Measurements from ENCODE around the gene TEX38. TPM values are rescaled to one million over a fixed set of nuclear protein-coding genes. Genes with fewer than 3 reads are reported as not detected.
"Not testable (repeated sequence)": the region's sequence is repeated elsewhere in the genome, so short reads cannot be mapped to it uniquely, and the experiment has no call there.

The TEX38 gene
- total RNA-seq, 1 donor from 2014 or later, result not detected

DNA sequence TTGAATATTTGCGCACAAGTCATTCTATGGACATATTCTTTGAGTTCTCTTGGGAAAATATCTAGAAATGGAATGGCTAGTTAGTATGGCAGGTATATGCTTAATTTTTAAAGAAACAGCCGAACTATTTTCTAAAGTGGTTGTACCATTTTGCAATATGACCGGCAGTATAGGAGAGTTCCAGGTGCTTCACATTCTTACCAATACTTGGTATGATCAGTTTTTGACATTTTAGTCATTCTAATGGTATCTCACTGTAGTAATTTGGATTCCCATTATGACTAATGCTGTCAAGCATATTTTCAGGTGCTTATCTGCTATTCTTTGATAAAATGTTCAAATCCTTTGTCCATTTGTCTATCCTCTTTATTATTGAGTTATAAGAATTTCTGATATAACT, 24.0 kb upstream of the TEX38 start:
- Mint-ChIP-seq H3K27ac (peak overlapping the region; percentile 3), H3K4me3 (no peak overlapping the region), H3K9me3 (peaks cover 9% of the 10 kb centered on the region), H3K27me3 (no peaks in the 10 kb centered on the region), H3K4me1 (peaks cover 4% of the 10 kb centered on the region), H3K36me3 (ENCODE audit: low read depth) (peaks cover 59% of the 10 kb centered on the region)
- intact Hi-C loops (cut with micrococcal nuclease), result loop anchor here (2.0 kb wide), 1 partner anchor 21 kb away; the partner anchor contains the start of gene ATPAF1
- no peak for DNase-seq

DNA sequence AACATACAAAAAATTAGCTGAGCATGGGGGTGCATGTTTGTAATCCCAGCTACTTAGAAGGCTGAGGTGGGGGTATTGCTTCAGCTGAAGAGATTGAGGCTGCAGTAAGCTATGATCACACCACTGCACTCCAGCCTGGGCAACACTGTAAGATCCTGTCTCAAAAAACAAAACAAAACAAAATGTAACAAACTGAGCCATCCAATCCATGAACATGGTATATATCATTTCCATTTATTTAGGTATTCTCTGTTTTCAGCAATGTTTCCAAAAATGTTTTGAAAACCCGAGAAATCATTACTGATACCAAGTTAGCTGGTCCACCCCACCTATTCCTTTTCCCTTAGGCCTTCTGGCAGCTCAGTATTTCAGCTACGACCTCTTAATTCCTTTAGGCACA, 21.9 kb upstream of the TEX38 start:
- peaks cover 11% of the 10 kb centered on the region for H3K9me3 Mint-ChIP-seq
- H3K4me1 Mint-ChIP-seq, result peaks cover 16% of the 10 kb centered on the region
- H3K4me3 Mint-ChIP-seq, result no peak overlapping the region
- no peak for DNase-seq
- H3K36me3 Mint-ChIP-seq (ENCODE audit: low read depth), result peaks cover 69% of the 10 kb centered on the region
- intact Hi-C loops (cut with micrococcal nuclease), result no loop called here
- H3K27me3 Mint-ChIP-seq, result no peaks in the 10 kb centered on the region
- H3K27ac Mint-ChIP-seq, result no peak overlapping the region

DNA sequence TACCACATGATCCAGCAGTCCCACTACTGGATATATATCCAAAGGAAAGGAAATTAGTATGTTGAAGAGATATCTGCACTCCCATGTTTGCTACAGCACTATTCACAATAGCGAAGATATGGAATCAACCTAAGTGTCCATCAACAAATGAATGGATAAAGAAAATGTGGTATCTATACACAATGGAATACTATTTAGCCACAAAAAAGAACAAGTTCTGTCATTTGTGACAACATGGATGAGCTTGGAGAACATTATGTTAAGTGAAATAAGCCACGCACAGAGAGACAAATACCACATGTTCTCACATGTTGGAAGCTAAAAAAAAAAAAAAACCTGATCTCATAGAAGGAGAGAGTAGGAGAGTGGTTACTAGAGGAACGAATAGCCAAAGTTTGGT, 21.2 kb upstream of the TEX38 start:
- peaks cover 16% of the 10 kb centered on the region for H3K4me1 Mint-ChIP-seq
- no peaks in the 10 kb centered on the region for H3K27me3 Mint-ChIP-seq
- intact Hi-C loops (cut with micrococcal nuclease), result no loop called here
- H3K9me3 Mint-ChIP-seq, result peaks cover 15% of the 10 kb centered on the region
- no peak for DNase-seq
- H3K4me3 Mint-ChIP-seq, result no peak overlapping the region
- no peak overlapping the region for H3K27ac Mint-ChIP-seq
- peaks cover 71% of the 10 kb centered on the region for H3K36me3 Mint-ChIP-seq (ENCODE audit: low read depth)

DNA sequence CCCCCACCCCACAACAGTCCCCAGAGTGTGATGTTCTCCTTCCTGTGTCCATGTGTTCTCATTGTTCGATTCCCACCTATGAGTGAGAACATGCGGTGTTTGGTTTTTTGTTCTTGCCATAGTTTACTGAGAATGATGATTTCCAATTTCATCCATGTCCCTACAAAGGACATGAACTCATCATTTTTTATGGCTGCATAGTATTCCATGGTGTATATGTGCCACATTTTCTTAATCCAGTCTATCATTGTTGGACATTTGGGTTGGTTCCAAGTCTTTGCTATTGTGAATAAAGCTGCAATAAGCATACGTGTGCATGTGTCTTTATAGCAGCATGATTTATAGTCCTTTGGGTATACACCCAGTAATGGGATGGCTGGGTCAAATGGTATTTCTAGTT, 20.5 kb upstream of the TEX38 start:
- intact Hi-C loops (cut with micrococcal nuclease); DNase-seq; H3K4me3 Mint-ChIP-seq; H3K27ac Mint-ChIP-seq; H3K27me3 Mint-ChIP-seq: not testable (repeated sequence)
- Mint-ChIP-seq H3K9me3 (peaks cover 15% of the 10 kb centered on the region), H3K4me1 (peaks cover 16% of the 10 kb centered on the region), H3K36me3 (ENCODE audit: low read depth) (peaks cover 77% of the 10 kb centered on the region)

DNA sequence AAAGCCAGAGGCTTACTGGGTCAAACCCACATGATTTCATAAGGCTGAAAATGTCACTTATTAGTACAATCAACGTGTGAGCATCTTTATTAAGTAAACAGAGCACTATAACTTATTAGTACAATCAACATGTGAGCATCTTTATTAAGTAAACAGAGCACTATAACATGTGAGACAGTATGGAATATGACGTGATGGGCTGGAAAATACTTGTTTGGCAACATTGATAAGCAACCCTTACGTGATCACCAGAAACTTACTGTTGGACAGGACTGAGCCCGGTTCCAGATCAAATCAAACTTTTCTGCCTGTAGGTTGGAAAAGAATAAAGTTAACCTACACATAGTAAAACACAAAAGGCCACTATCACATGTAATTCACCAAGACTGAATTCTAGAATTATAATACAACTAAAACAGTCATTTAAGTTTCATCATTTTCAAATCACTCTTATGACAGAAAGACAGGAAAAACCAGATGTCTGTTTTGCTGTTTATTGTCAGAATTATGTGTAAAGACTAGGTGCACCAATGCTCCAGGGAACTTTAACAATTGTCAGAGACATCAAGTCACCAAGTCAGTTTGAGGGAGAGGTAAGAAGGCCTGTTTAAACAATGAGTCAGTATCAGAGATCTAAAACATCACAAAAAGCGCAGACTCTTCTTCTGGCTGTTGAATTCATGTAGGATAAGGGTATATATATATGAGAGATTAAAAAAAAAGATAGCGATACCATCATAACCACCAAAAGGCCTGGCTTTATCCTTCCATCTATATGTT, 19.1 kb upstream of the TEX38 start:
- no peak for DNase-seq

DNA sequence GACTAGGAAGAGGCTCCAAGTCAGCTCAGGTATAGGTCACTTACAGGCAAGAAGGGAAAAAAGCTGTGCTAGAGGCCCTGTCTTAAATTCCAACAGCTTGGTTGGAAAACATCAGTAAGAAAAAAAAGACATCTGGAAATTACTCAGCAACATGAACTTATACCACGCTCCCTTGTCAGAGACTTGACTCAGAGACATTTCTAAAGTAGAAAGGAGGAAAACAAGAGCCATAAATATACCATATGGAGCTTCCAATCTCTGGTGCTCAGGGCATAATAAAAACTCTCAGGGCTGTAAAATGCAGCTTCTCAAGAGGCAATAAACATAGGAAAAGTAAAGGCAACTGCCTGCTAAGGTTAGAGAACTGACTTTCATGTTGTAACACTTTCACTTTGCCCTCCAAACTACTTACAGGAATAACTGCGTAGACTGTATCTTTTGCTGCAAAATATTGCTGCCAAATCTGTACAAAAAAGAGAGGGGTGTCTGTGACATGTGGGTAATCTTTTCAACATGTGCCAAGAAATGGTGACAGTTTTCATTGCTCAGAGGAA, 18.2 kb upstream of the TEX38 start:
- Mint-ChIP-seq H3K4me1 (peaks cover 15% of the 10 kb centered on the region), H3K4me3 (no peak overlapping the region), H3K27ac (peak overlapping the region; percentile 31), H3K27me3 (no peaks in the 10 kb centered on the region), H3K36me3 (ENCODE audit: low read depth) (peaks cover 69% of the 10 kb centered on the region), H3K9me3 (peaks cover 15% of the 10 kb centered on the region)
- intact Hi-C loops (cut with micrococcal nuclease), result no loop called here
- no peak for DNase-seq

More for the DNA sequence above, 19.1 kb upstream of the TEX38 start:
- Mint-ChIP-seq H3K4me1 (peaks cover 13% of the 10 kb centered on the region), H3K4me3 (no peak overlapping the region), H3K27ac (peak overlapping the region; percentile 40), H3K27me3 (no peaks in the 10 kb centered on the region), H3K9me3 (peaks cover 15% of the 10 kb centered on the region), H3K36me3 (ENCODE audit: low read depth) (peaks cover 70% of the 10 kb centered on the region)
- intact Hi-C loops (cut with micrococcal nuclease), result no loop called here

DNA sequence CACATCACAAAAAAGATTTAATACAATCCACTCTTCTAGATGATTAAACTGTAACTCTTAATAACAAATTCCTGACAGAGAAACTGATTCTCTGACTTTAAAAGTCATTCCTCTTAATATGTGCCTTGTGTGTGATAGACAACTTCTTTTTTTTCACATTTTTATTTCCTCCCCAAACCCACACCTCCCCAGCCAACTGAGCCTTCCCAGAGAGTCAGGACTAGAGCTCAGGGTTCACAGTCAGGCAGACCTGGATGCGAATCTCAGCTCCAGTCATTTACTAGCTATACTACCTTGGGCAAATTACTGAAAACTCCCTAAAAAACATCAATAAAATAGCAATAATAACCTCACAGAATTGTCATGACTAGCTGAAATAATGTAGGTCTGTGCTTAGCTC, 17.6 kb upstream of the TEX38 start:
- H3K9me3 Mint-ChIP-seq, result peaks cover 15% of the 10 kb centered on the region
- H3K27me3 Mint-ChIP-seq, result no peaks in the 10 kb centered on the region
- peaks cover 65% of the 10 kb centered on the region for H3K36me3 Mint-ChIP-seq (ENCODE audit: low read depth)
- no peak overlapping the region for H3K4me3 Mint-ChIP-seq
- peak overlapping the region; percentile 41 for H3K27ac Mint-ChIP-seq
- H3K4me1 Mint-ChIP-seq, result peaks cover 15% of the 10 kb centered on the region
- intact Hi-C loops (cut with micrococcal nuclease), result no loop called here
- DNase-seq, result no peak

DNA sequence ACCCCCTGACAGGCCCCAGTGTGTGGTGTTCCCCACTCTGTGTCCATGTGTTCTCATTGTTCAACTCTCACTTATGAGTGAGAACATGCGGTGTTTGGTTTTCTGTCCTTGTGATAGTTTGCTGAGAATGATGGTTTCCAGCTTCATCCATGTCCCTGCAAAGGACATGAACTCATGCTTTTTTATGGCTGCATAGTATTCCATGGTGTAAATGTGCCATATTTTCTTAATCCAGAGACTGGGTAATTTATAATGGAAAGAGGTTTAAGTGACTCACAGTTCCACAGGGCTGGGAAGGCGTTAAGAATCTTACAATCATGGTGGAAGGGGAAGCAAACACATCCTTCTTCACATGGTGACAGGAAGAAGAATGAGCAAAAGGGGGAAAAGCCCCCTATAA, 17.0 kb upstream of the TEX38 start:
- DNase-seq; H3K27me3 Mint-ChIP-seq; H3K4me3 Mint-ChIP-seq; intact Hi-C loops (cut with micrococcal nuclease): not testable (repeated sequence)
- peaks cover 15% of the 10 kb centered on the region for H3K9me3 Mint-ChIP-seq
- H3K36me3 Mint-ChIP-seq (ENCODE audit: low read depth), result peaks cover 63% of the 10 kb centered on the region
- H3K4me1 Mint-ChIP-seq, result peaks cover 17% of the 10 kb centered on the region
- peak overlapping the region; percentile 15 for H3K27ac Mint-ChIP-seq

DNA sequence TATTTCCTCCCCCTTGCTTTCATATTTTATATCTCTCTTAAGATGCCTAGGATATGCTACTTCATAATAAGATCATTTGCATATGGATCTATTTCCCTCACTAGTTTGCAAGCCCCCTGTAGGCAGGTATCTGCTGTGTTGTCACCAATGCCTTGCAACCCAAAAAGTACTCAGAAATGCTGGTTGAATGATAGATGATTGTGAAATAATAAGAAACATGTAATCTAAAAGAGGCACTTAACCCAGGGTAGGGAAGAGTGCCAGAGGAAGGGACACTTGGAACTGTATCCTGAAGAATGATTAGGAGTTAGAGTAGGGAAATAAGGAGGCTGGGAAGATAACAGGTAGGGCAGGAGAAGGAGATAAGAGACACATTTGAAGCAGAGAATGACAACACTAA, 15.8 kb upstream of the TEX38 start:
- Mint-ChIP-seq H3K9me3 (peaks cover 6% of the 10 kb centered on the region), H3K4me1 (peaks cover 23% of the 10 kb centered on the region), H3K27me3 (no peaks in the 10 kb centered on the region), H3K36me3 (ENCODE audit: low read depth) (peaks cover 52% of the 10 kb centered on the region), H3K27ac (no peak overlapping the region), H3K4me3 (no peak overlapping the region)
- no peak for DNase-seq
- intact Hi-C loops (cut with micrococcal nuclease), result no loop called here

DNA sequence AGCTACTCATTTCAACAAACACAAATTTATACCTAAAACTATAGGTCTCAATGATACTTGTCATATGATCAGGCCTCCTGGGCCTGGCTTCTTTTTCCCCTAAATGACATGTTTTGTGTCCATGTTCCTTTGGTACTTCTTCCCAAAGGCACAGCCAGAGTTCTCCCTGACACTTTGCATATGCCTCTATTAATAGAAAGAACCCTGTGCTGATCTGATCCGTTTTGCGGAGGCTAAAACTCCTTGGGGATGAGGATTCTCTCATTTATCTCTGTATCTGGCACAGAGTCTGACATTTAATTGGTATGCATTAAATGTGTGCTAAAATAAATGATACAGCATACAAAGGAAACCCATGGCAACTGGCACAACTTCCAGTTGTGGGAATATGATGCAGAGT, 15.0 kb upstream of the TEX38 start:
- no peaks in the 10 kb centered on the region for H3K27me3 Mint-ChIP-seq
- no peak for DNase-seq
- peaks cover 6% of the 10 kb centered on the region for H3K9me3 Mint-ChIP-seq
- H3K27ac Mint-ChIP-seq, result no peak overlapping the region
- peaks cover 23% of the 10 kb centered on the region for H3K4me1 Mint-ChIP-seq
- intact Hi-C loops (cut with micrococcal nuclease), result no loop called here
- H3K4me3 Mint-ChIP-seq, result no peak overlapping the region
- H3K36me3 Mint-ChIP-seq (ENCODE audit: low read depth), result peaks cover 47% of the 10 kb centered on the region

DNA sequence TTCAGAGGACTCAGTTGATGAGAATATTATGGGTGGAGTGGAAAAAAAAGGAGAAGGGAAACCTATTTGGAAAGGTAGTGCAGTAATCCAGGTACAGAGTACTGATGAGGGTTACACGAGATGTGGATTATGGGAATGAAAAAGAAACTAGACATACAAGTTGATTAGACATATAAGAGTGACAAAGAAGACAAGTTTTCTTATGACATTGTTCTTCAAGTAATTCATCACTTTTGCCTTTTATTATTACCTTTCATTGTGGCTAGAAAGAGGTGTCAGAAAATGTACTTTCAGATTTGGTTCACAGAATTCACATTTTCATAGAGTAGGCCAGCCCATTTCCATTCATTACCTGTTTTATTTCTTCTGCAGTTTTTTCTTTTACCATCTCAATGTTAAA, 13.9 kb upstream of the TEX38 start:
- Mint-ChIP-seq H3K9me3 (peaks cover 6% of the 10 kb centered on the region), H3K36me3 (ENCODE audit: low read depth) (peaks cover 40% of the 10 kb centered on the region), H3K4me3 (no peak overlapping the region), H3K27ac (peak overlapping the region; percentile 23), H3K4me1 (peaks cover 22% of the 10 kb centered on the region), H3K27me3 (no peaks in the 10 kb centered on the region)
- intact Hi-C loops (cut with micrococcal nuclease), result no loop called here
- DNase-seq, result no peak

DNA sequence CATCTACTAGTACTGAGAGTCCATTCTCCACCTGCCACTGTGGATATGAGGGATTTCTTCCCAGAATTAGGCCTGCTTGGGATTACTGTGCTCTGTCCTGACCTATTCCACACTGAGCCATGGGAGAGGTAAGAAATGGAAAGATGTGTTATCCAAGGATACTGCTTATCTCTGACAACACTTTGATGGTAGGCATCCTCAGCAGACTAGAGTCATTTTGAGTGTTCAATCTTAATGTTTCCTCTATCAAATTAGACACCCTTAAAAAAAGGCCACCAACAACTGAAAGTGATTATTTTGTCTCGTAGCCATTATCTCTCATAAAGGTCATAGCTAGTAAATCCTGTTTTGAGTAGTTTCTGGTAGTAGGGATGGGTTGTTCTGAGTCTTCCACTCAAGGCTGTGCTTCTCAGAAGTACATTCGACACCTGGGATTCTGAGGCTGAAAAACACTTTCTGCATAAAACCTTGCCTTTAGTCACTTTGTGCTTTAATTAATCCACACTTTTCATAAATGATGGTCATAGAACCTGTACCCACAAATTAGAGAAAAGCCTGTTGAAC, 12.3 kb upstream of the TEX38 start:
- DNase-seq, result no peak
- Mint-ChIP-seq H3K4me3 (no peak overlapping the region), H3K27ac (no peak overlapping the region), H3K9me3 (peaks cover 6% of the 10 kb centered on the region), H3K27me3 (no peaks in the 10 kb centered on the region), H3K36me3 (ENCODE audit: low read depth) (peaks cover 39% of the 10 kb centered on the region), H3K4me1 (peaks cover 11% of the 10 kb centered on the region)
- intact Hi-C loops (cut with micrococcal nuclease), result no loop called here

DNA sequence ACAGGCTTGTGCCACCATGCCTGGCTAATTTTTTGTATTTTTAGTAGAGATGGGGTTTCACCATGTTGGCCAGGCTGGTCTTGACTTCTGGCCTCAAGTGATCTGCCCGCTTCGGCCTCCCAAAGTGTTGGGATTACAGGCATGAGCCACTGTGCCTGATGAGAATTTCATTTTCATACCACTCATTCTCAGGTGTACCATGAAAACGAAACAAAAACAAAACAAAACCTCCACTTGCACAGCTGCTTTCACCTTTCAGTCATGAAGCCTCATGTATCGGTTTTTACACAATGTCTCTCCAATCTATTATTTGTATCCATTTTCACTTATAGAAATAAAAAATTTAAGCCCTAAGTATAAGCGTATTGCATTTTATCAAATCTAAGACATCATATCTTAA, 11.5 kb upstream of the TEX38 start:
- H3K9me3 Mint-ChIP-seq; H3K27me3 Mint-ChIP-seq; DNase-seq; H3K4me3 Mint-ChIP-seq; intact Hi-C loops (cut with micrococcal nuclease); H3K27ac Mint-ChIP-seq: not testable (repeated sequence)
- Mint-ChIP-seq H3K4me1 (peaks cover 13% of the 10 kb centered on the region), H3K36me3 (ENCODE audit: low read depth) (peaks cover 39% of the 10 kb centered on the region)

DNA sequence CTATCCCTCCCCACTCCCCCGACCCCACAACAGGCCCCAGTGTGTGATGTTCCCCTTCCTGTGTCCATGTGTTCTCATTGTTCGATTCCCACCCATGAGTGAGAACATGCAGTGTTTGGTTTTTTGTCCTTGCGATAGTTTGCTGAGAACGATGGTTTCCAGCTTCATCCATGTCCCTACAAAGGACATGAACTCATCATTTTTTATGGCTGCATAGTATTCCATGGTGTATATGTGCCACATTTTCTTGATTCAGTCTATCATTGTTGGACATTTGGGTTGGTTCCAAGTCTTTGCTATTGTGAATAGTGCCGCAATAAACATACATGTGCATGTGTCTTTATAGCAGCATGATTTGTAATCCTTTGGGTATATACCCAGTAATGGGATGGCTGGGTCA, 8.7 kb upstream of the TEX38 start:
- DNase-seq; H3K9me3 Mint-ChIP-seq; H3K27me3 Mint-ChIP-seq; intact Hi-C loops (cut with micrococcal nuclease); H3K27ac Mint-ChIP-seq; H3K4me3 Mint-ChIP-seq: not testable (repeated sequence)
- H3K4me1 Mint-ChIP-seq, result peaks cover 25% of the 10 kb centered on the region
- peaks cover 22% of the 10 kb centered on the region for H3K36me3 Mint-ChIP-seq (ENCODE audit: low read depth)

All from activated CD4-positive, alpha-beta T cell treated with anti-CD3 and anti-CD28 coated beads, Interleukin-2, amount 10 ng/mL, durations not matched to agents 24 days and 14 days (primary cell).